CD4-positive, alpha-beta T cell (primary cell): Measurements from ENCODE around the gene TAS2R19. TPM values are rescaled to one million over a fixed set of nuclear protein-coding genes. Genes with fewer than 3 reads are reported as not detected.

Experiments used
- ATAC-seq: fragments of 200-7000 bp; cut with Tn5 transposase; one replicate; pipeline ENCODE4 v1.10.0; 2022; ENCODE audit warnings: mild to moderate bottlenecking; ENCODE audit not compliant: poor library complexity
- CTCF ChIA-PET: fragments of 350-600 bp; sonication (Branson Sonifier 250); formaldehyde crosslinking; loops from one replicate; lab custom pipeline; 2021; ENCODE audit warnings: antibody characterized with exemption, inconsistent platforms; lab: Charles Lee
- POLR2A ChIA-PET: fragments of 350-600 bp; sonication (Branson Sonifier 250); formaldehyde crosslinking; loops from one replicate; lab custom pipeline; 2021; ENCODE audit warnings: antibody characterized with exemption, inconsistent platforms; lab: Charles Lee
- DNase-seq, 14 experiments: peaks; one replicate each; pipeline ENCODE4 v3.0.0-alpha.2; 2013 to 2020; ENCODE audit warnings: mixed read lengths in 2 of 14
- H3K27ac ChIP-seq, 2 donors: one replicate each; pipeline versions ENCODE4 v1.5.1 to v1.7.0; 2013; ENCODE audit warnings: low read length in 2 of 2, low read depth in 1 of 2, mild to moderate bottlenecking in 1 of 2
- H3K27me3 ChIP-seq, 2 experiments: 1 replicate in 1 of 2; 2 replicates in 1 of 2; pipeline versions ENCODE4 v1.6.1 to v1.7.0; 2013; ENCODE audit warnings: low read length in 2 of 2, control low read depth in 1 of 2, mild to moderate bottlenecking in 1 of 2, moderate library complexity in 1 of 2; ENCODE audit not compliant: insufficient read depth in 2 of 2, control insufficient read depth in 1 of 2
- H3K36me3 ChIP-seq: one replicate; pipeline ENCODE4 v1.6.1; 2013; ENCODE audit warnings: low read length, control low read depth; ENCODE audit not compliant: insufficient read depth
- H3K4me1 ChIP-seq: one replicate; pipeline ENCODE4 v1.6.1; 2013; ENCODE audit warnings: low read length, control low read depth; ENCODE audit not compliant: insufficient read depth
- H3K4me3 ChIP-seq: one replicate; pipeline ENCODE4 v1.5.1; 2013; ENCODE audit warnings: mild to moderate bottlenecking, low read length, moderate library complexity
- H3K9me3 ChIP-seq, 2 experiments: 1 replicate in 1 of 2; 2 replicates in 1 of 2; pipeline versions ENCODE4 v1.6.1 to v1.7.0; 2013; ENCODE audit warnings: low read length in 2 of 2, mild to moderate bottlenecking in 2 of 2, control low read depth in 1 of 2, moderate library complexity in 1 of 2; ENCODE audit not compliant: control insufficient read depth in 1 of 2, insufficient read depth in 1 of 2
- H3K27ac Mint-ChIP-seq: one replicate; pipeline ENCODE4 v1.8.0; 2020; ENCODE audit warnings: mixed read lengths
- H3K27me3 Mint-ChIP-seq: one replicate; pipeline ENCODE4 v1.8.0; 2021; ENCODE audit warnings: mixed read lengths
- H3K36me3 Mint-ChIP-seq: one replicate; pipeline ENCODE4 v1.8.0; 2021; ENCODE audit warnings: low read depth, mixed read lengths
- H3K4me1 Mint-ChIP-seq: one replicate; pipeline ENCODE4 v1.8.0; 2021; ENCODE audit warnings: low read depth, mixed read lengths
- H3K4me3 Mint-ChIP-seq: one replicate; pipeline ENCODE4 v1.8.0; 2020; ENCODE audit warnings: mild to moderate bottlenecking, mixed read lengths
- H3K9me3 Mint-ChIP-seq: one replicate; pipeline ENCODE4 v1.8.0; 2020; ENCODE audit warnings: mixed read lengths
- intact Hi-C, 2 experiments: fragments of 100-400 bp; cut with DNase I in 1 of 2; cut with micrococcal nuclease in 1 of 2; formaldehyde crosslinking; loops; one replicate each; pipeline versions ENCODE4 v1.15.1 to v1.9.0; 2023 to 2025; cut with DNase I, micrococcal nuclease
- total RNA-seq, 174 experiments: library from RNA in 2 of 174; stranded (reverse) in 2 of 174; gene quantifications; one replicate each; pipeline ENCODE4 v1.2.3 and lab custom pipeline; 2021 to 2026
- TF ChIP-seq, protein P1 (sequence below): fragments of 200-600 bp; IDR thresholded peaks from one replicate; pipeline ENCODE4 v1.8.0; 2022; ENCODE audit warnings: antibody characterized with exemption, mild to moderate bottlenecking

TAS2R19 gene
- total RNA-seq, 2 experiments from 2014 or later, result 0.71 to 1.2 TPM

DNA sequence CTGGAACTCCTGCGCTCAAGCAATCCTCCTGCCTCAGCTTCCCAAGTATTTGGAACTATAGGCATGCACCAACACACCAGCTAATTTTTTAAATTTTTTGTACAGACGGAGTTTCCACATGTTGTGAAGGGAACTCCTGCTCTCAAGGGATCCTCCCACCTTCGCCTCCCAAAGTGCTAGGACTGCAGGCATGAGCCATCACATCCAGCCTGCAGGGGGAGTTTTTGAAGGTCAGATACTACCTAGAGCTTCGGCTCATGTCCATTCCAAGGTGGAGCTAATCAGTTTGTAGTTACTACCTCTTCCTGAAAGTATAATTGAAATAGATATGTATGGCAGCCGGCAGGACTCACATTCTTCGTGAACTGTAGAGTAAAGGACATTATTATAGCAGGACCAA is 3.7 kb upstream of the TAS2R19 start:
- Histone ChIP-seq H3K4me1 (no peaks in the 10 kb centered on the region), H3K9me3 (peaks cover 0 to 6% of the 10 kb centered on the region in 2 experiments), H3K36me3 (peaks cover 9% of the 10 kb centered on the region), H3K27me3 (no peaks in the 10 kb centered on the region), H3K27ac (no peak overlapping the region), H3K4me3 (no peak overlapping the region)
- H3K4me3 Mint-ChIP-seq, result no peak overlapping the region
- no peak for DNase-seq
- TF ChIP-seq, protein P1, sequence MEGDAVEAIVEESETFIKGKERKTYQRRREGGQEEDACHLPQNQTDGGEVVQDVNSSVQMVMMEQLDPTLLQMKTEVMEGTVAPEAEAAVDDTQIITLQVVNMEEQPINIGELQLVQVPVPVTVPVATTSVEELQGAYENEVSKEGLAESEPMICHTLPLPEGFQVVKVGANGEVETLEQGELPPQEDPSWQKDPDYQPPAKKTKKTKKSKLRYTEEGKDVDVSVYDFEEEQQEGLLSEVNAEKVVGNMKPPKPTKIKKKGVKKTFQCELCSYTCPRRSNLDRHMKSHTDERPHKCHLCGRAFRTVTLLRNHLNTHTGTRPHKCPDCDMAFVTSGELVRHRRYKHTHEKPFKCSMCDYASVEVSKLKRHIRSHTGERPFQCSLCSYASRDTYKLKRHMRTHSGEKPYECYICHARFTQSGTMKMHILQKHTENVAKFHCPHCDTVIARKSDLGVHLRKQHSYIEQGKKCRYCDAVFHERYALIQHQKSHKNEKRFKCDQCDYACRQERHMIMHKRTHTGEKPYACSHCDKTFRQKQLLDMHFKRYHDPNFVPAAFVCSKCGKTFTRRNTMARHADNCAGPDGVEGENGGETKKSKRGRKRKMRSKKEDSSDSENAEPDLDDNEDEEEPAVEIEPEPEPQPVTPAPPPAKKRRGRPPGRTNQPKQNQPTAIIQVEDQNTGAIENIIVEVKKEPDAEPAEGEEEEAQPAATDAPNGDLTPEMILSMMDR, result no peak
- peaks cover 80% of the 10 kb centered on the region for H3K36me3 Mint-ChIP-seq
- no peak overlapping the region for H3K27ac Mint-ChIP-seq
- CTCF ChIA-PET, result no interaction called here
- POLR2A ChIA-PET, result no interaction called here
- no peaks in the 10 kb centered on the region for H3K27me3 Mint-ChIP-seq
- peaks cover 7% of the 10 kb centered on the region for H3K4me1 Mint-ChIP-seq
- peaks cover 2% of the 10 kb centered on the region for H3K9me3 Mint-ChIP-seq
- intact Hi-C loops, result no loop called here
- no peak for ATAC-seq

DNA sequence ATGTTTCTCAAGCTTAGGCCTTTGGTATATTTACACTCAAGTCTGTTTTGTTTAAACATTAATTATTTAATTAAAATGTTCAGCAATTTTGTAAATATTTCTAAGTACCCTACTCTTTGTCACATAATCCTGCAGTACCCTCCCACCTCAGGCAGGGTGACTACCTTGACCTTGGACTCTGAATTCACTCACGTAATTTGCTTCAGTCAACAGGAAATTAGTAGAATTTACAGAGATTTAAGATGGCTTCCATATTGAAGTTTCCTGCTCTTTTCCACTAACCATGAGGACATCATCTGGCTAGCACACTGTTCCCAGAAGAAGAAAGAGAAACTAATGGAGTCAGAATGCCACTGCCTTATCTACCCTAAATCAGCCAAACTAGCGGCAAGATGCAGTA is 967 bp upstream of the TAS2R19 start:
- TF ChIP-seq, protein P1, result no peak
- H3K27ac ChIP-seq, result no peak overlapping the region
- H3K27ac Mint-ChIP-seq, result no peak overlapping the region
- ATAC-seq (no peak), DNase-seq (no peak)
- no peaks in the 10 kb centered on the region for H3K27me3 Mint-ChIP-seq
- H3K36me3 ChIP-seq, result peaks cover 3% of the 10 kb centered on the region
- intact Hi-C loops, result no loop called here
- peaks cover 74% of the 10 kb centered on the region for H3K36me3 Mint-ChIP-seq
- no peaks in the 10 kb centered on the region for H3K4me1 ChIP-seq
- H3K4me3 Mint-ChIP-seq, result no peak overlapping the region
- peaks cover 7% of the 10 kb centered on the region for H3K4me1 Mint-ChIP-seq
- CTCF ChIA-PET, result no interaction called here
- no peak overlapping the region for H3K4me3 ChIP-seq
- POLR2A ChIA-PET, result no interaction called here
- H3K9me3 Mint-ChIP-seq, result peaks cover 2% of the 10 kb centered on the region
- H3K9me3 ChIP-seq, result peaks cover 0 to 6% of the 10 kb centered on the region in 2 experiments
- no peaks in the 10 kb centered on the region for H3K27me3 ChIP-seq

DNA sequence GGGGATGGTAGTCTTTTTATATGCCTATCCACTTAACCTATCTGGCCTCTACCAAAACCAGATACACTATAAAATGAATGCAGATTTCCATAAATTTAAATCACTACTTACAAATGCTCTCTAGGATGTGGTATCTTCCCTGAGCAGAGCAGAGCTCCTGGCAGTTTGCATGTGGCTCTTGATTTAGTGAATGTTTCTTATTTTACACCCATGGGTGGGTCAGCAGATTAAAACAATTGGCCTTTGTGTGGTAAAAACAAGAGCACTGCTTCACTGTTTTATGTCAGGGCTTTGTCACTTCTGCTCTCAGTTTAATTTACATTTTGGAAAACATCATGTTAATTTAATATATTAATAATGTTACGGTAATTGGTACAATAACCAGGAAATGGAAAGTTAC is 5.5 kb downstream of the TAS2R19 start:
- ATAC-seq, result no peak
- Histone ChIP-seq H3K27ac (no peak overlapping the region), H3K27me3 (no peaks in the 10 kb centered on the region), H3K4me1 (no peaks in the 10 kb centered on the region), H3K36me3 (no peaks in the 10 kb centered on the region), H3K9me3 (no peaks in the 10 kb centered on the region), H3K4me3 (no peak overlapping the region)
- CTCF ChIA-PET, result no interaction called here
- peaks cover 8% of the 10 kb centered on the region for H3K4me1 Mint-ChIP-seq
- no peak for DNase-seq
- TF ChIP-seq, protein P1, result no peak
- no peaks in the 10 kb centered on the region for H3K27me3 Mint-ChIP-seq
- H3K36me3 Mint-ChIP-seq, result peaks cover 51% of the 10 kb centered on the region
- no peak overlapping the region for H3K4me3 Mint-ChIP-seq
- intact Hi-C loops, result loop anchor here in 1 of 2 experiments (10.0 kb wide), 1 partner anchor 618 kb away; no protein-coding TSS in a partner anchor
- no peak overlapping the region for H3K27ac Mint-ChIP-seq
- H3K9me3 Mint-ChIP-seq, result no peaks in the 10 kb centered on the region
- POLR2A ChIA-PET, result no interaction called here
